ENCODE results near the gene EFHC1. TPM values are rescaled to one million over a fixed set of nuclear protein-coding genes. Genes with fewer than 3 reads are reported as not detected.

Gene EFHC1
- polyA plus RNA-seq, 1 donor (not counting 4 experiments of a cell fraction or from before 2014, with no cell fraction given) = 20.5 TPM

DNA sequence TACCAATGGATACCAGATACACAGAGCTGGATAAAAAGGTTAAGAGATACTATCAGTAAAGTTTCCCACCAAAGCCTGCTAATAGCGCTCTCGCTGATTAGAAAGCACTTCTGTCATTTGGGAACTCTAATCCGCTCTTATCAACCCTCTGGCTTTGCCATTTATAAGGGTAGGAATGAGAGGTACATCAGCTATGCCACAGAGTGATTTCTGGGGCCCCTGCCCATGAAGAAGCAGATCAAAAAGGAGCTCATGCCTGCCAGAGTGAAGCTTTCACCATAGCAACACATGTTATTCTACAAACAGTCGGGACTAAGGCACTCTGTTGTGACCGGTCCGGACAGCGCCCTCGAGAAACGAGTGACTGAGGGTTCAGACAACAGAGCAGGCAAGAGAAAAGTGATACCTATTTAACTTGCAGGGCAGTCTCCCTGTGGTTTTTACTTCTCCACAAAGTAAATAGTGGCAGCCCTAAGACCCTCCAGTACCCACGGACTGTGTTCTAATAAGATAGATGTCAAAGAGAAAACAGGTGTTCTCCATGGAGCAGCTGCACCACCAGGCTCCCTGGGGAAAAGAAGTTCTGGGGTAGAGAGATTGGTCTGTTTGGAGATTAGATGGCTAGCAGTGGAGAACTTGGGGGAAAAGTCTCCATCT lies 151.1 kb downstream of the EFHC1 start:
- no peak overlapping the region for H3K27ac ChIP-seq (ENCODE audit: control insufficient read depth, insufficient read depth, low read length)
- no peak overlapping the region for H3K4me3 ChIP-seq (ENCODE audit: control insufficient read depth in 2 of 3, extremely low read depth in 1 of 3, insufficient read depth in 2 of 3, low read depth in 1 of 3, low read length in 3 of 3)
- DNase-seq (ENCODE audit: low read depth, low spot score) (no peak), FAIRE-seq (no peak)
- dilution Hi-C loops (cut with MboI; ENCODE audit: extremely low pct_ligation_motif_present, low sequenced_read_pairs) = no loop called here
- H2AFZ ChIP-seq (ENCODE audit: control insufficient read depth, low read length) = no peak overlapping the region
- H3K9ac ChIP-seq (ENCODE audit: control insufficient read depth, extremely low read depth, insufficient read depth, low read length) = no peak overlapping the region
- no peaks in the 10 kb centered on the region for H3K27me3 ChIP-seq (ENCODE audit: control insufficient read depth, extremely low read depth, insufficient read depth, low read length)
- H4K20me1 ChIP-seq (ENCODE audit: control insufficient read depth, extremely low read depth, insufficient read depth, low read length) = peaks cover 3% of the 10 kb centered on the region
- no peaks in the 10 kb centered on the region for H3K9me3 ChIP-seq (ENCODE audit: control insufficient read depth, low read depth, low read length)
- H3K9me1 ChIP-seq (ENCODE audit: control insufficient read depth, extremely low read depth, insufficient read depth, low read length) = no peaks in the 10 kb centered on the region
- H3K4me1 ChIP-seq (ENCODE audit: control insufficient read depth, extremely low read depth, insufficient read depth, low read length) = peaks cover 32% of the 10 kb centered on the region
- no peak overlapping the region for H3K4me2 ChIP-seq (ENCODE audit: control insufficient read depth, extremely low read depth, insufficient read depth, low read depth, low read length)
- TF ChIP-seq EZH2 (IDR thresholded peaks at IDR 0.05; ENCODE audit: low read length) = no peak
- TF ChIP-seq, protein P1, sequence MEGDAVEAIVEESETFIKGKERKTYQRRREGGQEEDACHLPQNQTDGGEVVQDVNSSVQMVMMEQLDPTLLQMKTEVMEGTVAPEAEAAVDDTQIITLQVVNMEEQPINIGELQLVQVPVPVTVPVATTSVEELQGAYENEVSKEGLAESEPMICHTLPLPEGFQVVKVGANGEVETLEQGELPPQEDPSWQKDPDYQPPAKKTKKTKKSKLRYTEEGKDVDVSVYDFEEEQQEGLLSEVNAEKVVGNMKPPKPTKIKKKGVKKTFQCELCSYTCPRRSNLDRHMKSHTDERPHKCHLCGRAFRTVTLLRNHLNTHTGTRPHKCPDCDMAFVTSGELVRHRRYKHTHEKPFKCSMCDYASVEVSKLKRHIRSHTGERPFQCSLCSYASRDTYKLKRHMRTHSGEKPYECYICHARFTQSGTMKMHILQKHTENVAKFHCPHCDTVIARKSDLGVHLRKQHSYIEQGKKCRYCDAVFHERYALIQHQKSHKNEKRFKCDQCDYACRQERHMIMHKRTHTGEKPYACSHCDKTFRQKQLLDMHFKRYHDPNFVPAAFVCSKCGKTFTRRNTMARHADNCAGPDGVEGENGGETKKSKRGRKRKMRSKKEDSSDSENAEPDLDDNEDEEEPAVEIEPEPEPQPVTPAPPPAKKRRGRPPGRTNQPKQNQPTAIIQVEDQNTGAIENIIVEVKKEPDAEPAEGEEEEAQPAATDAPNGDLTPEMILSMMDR (optimal IDR thresholded peaks at IDR 0.05 in 1 of 3, IDR thresholded peaks at IDR 0.05 in 1 of 3, conservative IDR thresholded peaks at IDR 0.05 in 1 of 3; ENCODE audit: extremely low read depth in 1 of 3, insufficient read depth in 2 of 3, low read length in 3 of 3) = no peak
- H3K36me3 ChIP-seq (ENCODE audit: control insufficient read depth in 2 of 2, extremely low read depth in 1 of 2, insufficient read depth in 2 of 2, low read length in 2 of 2) = no peaks in the 10 kb centered on the region
- peaks cover 79% of the 10 kb centered on the region for H3K79me2 ChIP-seq (ENCODE audit: control insufficient read depth, insufficient read depth, low read length)

DNA sequence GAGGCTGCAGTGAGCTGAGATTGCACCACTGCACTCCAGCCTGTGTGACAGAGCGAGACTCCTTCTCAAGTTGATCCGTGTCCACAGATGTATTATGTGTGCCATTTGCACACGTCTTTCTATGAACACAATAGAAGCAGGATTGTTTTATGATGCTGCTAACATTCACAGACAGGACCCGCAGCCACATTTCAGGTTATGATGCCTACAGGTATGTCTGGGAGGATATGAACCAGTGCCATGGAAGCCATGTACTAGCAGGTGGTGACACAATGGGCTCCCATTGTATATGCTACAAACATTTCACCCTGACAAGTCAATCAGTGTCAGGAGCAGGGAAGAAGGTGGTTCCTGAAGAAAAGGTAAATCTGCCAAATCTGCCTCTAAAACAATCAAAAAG lies 152.4 kb downstream of the EFHC1 start:
- no peak for FAIRE-seq
- Histone ChIP-seq H3K36me3 (ENCODE audit: control insufficient read depth in 2 of 2, extremely low read depth in 1 of 2, insufficient read depth in 2 of 2, low read length in 2 of 2) (no peaks in the 10 kb centered on the region), H3K27me3 (ENCODE audit: control insufficient read depth, extremely low read depth, insufficient read depth, low read length) (no peaks in the 10 kb centered on the region), H3K4me1 (ENCODE audit: control insufficient read depth, extremely low read depth, insufficient read depth, low read length) (peaks cover 27% of the 10 kb centered on the region), H4K20me1 (ENCODE audit: control insufficient read depth, extremely low read depth, insufficient read depth, low read length) (peaks cover 3% of the 10 kb centered on the region), H2AFZ (ENCODE audit: control insufficient read depth, low read length) (no peak overlapping the region), H3K9me1 (ENCODE audit: control insufficient read depth, extremely low read depth, insufficient read depth, low read length) (no peaks in the 10 kb centered on the region), H3K4me2 (ENCODE audit: control insufficient read depth, extremely low read depth, insufficient read depth, low read depth, low read length) (no peak overlapping the region), H3K9me3 (ENCODE audit: control insufficient read depth, low read depth, low read length) (no peaks in the 10 kb centered on the region), H3K4me3 (ENCODE audit: control insufficient read depth in 2 of 3, extremely low read depth in 1 of 3, insufficient read depth in 2 of 3, low read depth in 1 of 3, low read length in 3 of 3) (no peak overlapping the region), H3K27ac (ENCODE audit: control insufficient read depth, insufficient read depth, low read length) (no peak overlapping the region), H3K9ac (ENCODE audit: control insufficient read depth, extremely low read depth, insufficient read depth, low read length) (no peak overlapping the region), H3K79me2 (ENCODE audit: control insufficient read depth, insufficient read depth, low read length) (peaks cover 74% of the 10 kb centered on the region)
- no peak for DNase-seq (ENCODE audit: low read depth, low spot score)
- dilution Hi-C loops (cut with MboI; ENCODE audit: extremely low pct_ligation_motif_present, low sequenced_read_pairs) = no loop called here
- no peak for TF ChIP-seq EZH2 (IDR thresholded peaks at IDR 0.05; ENCODE audit: low read length)
- TF ChIP-seq, protein P1 (optimal IDR thresholded peaks at IDR 0.05 in 1 of 3, IDR thresholded peaks at IDR 0.05 in 1 of 3, conservative IDR thresholded peaks at IDR 0.05 in 1 of 3; ENCODE audit: extremely low read depth in 1 of 3, insufficient read depth in 2 of 3, low read length in 3 of 3) = no peak

Data from keratinocyte (primary cell).